ENCODE measurements around the gene GNAQ.
"Not testable (repeated sequence)": the region's sequence is repeated elsewhere in the genome, so short reads cannot be mapped to it uniquely, and the experiment has no call there.

Gene GNAQ

DNA sequence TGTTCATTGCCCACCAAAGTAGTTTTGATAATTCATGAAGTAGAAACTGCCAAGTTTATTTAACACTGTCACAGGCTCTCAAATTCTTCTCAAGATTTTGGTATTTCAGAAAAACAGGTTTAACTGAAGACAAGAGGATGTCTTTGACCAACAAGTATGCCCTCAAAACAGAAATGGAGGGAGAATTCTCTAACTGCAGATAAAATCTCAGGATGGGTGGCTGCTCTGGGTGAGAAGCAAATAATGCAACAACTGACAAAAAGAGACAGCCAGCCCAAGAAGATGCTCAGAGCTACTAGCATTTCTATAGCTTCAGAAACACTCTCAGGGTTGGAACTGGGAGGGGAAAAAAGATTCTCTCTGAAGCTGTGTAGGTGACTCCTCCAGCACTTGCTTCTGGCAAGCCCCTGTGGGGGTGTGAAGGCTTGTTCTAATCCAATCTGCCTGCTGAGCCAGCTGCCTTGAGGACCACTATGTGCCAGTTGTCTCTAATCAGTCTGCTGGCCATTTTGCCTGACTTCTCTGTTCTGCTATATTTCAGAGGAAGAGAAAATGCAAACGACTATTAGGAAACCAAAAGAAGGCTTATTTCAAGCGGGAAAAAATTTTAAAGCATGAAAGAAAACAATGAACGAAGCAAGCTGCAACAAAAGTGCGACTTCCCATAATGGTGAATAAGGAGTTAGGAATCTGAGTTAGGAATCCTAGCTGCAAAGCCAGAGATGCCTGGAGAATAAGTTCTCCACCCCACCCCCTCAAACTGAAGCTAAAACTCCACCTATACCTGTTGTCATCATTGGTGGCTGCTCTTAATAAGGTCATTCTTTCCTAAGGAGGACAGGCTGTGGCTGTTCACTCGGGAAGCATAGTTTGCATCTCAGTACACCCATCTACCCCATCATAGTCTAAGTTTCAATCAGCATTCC lies 147.5 kb downstream of the GNAQ start:
- H3K4me3 ChIP-seq (ENCODE audit: low read depth, low read length) = no peak overlapping the region
- TF ChIP-seq, protein P1, sequence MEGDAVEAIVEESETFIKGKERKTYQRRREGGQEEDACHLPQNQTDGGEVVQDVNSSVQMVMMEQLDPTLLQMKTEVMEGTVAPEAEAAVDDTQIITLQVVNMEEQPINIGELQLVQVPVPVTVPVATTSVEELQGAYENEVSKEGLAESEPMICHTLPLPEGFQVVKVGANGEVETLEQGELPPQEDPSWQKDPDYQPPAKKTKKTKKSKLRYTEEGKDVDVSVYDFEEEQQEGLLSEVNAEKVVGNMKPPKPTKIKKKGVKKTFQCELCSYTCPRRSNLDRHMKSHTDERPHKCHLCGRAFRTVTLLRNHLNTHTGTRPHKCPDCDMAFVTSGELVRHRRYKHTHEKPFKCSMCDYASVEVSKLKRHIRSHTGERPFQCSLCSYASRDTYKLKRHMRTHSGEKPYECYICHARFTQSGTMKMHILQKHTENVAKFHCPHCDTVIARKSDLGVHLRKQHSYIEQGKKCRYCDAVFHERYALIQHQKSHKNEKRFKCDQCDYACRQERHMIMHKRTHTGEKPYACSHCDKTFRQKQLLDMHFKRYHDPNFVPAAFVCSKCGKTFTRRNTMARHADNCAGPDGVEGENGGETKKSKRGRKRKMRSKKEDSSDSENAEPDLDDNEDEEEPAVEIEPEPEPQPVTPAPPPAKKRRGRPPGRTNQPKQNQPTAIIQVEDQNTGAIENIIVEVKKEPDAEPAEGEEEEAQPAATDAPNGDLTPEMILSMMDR (IDR thresholded peaks at IDR 0.05; ENCODE audit: borderline replicate concordance, insufficient read depth, low read depth, low read length) = no peak

DNA sequence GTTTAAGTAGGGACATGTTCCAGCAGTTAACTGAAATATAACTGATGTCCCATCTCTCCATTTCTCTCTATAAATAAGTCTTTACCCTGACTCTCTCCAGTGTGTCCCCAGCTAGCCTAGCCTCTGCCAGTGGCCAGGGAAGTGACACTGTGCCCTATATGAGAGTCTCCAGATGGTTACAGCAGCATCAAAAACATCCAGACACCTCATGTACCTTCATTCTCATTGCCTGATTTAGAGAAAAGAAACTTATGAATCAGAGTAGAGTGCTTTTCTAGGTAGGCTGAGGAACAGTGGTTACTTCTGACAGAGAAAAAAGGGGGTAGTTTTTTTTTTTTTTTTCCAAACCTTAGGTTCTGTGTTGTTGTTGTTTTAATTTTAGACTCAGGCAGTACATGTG lies 148.5 kb downstream of the GNAQ start:
- TF ChIP-seq, protein P1 (IDR thresholded peaks at IDR 0.05; ENCODE audit: borderline replicate concordance, insufficient read depth, low read depth, low read length) = no peak
- H3K4me3 ChIP-seq (ENCODE audit: low read depth, low read length) = no peak overlapping the region

DNA sequence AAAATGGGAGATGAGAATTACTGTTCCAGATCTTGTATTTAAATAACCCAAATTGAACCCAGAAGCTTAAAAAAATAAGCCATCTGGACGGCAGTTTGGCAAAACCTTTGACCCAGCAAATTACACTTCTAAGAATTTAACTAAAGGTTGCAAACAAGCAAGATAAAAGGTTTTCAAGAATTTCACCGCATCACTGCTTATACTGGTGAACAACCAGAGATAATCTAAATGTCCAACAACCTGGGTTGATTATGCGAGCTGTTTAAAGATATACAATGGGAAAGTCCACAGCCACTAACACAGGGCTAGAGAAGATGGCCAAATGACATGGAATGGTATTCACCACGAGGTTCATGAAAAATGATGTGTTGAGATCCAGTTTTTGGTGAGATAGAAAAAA lies 149.3 kb downstream of the GNAQ start:
- TF ChIP-seq, protein P1 (IDR thresholded peaks at IDR 0.05; ENCODE audit: borderline replicate concordance, insufficient read depth, low read depth, low read length) = no peak
- H3K4me3 ChIP-seq (ENCODE audit: low read depth, low read length) = no peak overlapping the region

DNA sequence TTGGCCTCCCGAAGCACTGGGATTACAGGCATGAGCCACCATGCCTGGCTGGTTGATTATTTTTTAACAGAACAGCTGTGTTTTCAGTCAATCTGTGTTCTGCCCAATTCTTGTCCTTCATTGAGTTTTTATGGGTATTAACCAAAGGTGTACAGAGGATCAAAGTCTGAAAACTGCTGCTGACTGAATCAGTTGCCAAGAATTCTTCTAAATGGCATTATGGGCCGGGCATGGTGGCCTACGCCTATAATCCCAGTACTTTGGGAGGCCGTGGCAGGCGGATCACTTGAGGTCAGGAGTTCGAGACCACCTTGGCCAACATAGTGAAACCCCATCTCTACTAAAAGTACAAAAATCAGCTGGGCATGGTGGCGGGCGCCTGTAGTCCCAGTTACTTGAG lies 150.0 kb downstream of the GNAQ start:
- H3K4me3 ChIP-seq (ENCODE audit: low read depth, low read length) = not testable (repeated sequence)

DNA sequence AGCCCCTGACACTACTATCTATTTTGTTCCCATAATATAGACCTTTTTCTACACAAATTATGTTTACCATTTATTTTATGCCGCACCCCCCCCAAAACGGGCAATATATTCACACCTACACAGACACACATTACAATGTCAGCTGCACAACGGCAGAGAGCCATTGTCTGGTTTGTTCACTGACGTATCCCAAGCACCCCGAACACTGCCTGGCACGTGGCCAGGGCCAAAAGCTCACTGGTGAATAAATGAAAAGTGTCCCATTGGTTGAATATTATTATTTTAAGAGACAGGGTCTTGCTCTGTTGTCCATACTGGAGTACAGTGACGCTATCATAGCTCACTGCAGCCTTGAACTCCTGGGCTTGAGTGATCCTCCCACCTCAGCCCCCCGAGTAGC lies 150.5 kb downstream of the GNAQ start:
- TF ChIP-seq, protein P1 (IDR thresholded peaks at IDR 0.05; ENCODE audit: borderline replicate concordance, insufficient read depth, low read depth, low read length) = no peak
- no peak overlapping the region for H3K4me3 ChIP-seq (ENCODE audit: low read depth, low read length)

DNA sequence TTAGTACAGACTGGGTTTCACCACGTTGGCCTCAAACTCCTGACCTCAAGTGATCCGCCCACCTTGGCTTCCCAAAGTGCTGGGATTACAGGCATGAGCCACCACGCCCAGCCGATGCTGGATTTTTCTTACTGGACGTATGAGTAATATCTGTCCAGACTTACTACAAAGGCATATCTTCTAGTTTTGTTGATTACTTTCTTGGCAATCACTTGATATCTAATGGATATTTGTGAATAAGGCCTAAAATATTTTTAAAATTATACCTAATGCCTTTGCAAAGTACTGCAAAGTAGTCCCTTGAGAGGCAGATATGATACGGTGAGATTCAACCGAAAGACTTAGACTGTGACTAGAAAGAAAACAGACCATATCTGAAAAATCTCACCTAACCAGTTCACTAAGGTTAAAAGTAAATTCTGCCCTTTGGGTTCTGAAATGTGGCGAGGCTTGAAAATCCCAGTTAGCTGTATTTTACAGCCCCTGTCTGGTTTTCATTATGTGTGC lies 152.1 kb downstream of the GNAQ start:
- H3K4me3 ChIP-seq (ENCODE audit: low read depth, low read length) = no peak overlapping the region
- TF ChIP-seq, protein P1 (IDR thresholded peaks at IDR 0.05; ENCODE audit: borderline replicate concordance, insufficient read depth, low read depth, low read length) = no peak

DNA sequence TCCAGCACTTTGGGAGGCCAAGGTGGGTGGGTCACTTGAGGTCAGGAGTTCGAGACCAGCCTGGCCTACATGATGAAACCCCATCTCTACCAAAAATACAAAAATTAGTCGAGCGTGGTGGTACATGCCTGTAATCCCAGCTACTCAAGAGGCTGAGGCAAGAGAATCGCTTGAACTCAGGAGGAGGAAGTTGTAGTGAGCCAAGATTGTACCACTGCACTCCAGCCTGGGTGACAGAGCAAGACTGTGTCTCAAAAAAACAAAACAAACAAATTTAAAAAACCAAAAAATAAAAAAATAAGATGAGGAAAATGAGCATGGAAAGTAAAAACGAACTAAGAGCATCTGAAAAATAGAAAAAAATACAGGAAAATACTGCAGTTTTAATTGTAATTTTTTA lies 152.8 kb downstream of the GNAQ start:
- not testable (repeated sequence) for H3K4me3 ChIP-seq (ENCODE audit: low read depth, low read length)

DNA sequence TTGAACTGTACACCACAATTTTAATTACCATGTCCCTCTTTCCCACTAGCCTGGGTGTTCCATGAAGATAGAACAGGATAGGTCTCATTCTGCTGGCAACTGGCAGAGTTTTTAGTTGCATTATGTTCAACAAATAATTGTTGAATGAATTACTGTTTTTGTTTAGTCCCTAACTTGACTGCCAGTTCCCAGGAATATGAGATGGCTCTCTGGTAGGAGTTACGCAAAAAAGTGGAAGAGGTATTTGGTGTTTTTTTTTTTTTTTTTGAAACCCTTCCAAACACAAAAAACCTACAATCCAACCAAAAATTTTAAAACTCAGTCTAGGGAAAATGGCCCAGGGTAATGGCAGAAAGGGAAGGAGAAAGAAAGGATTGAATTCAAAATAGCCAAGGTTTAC lies 153.6 kb downstream of the GNAQ start:
- TF ChIP-seq, protein P1 (IDR thresholded peaks at IDR 0.05; ENCODE audit: borderline replicate concordance, insufficient read depth, low read depth, low read length) = no peak
- H3K4me3 ChIP-seq (ENCODE audit: low read depth, low read length) = no peak overlapping the region

All from GM12875 (cell line).